Right hindlimb (tissue), 1 donor: Measurements from ENCODE around the gene ICAM5.

ENCODE experiments used
- DNase-seq: peaks from one replicate; pipeline ENCODE4 v3.0.0-alpha.2; 2018

ICAM5 gene

DNA sequence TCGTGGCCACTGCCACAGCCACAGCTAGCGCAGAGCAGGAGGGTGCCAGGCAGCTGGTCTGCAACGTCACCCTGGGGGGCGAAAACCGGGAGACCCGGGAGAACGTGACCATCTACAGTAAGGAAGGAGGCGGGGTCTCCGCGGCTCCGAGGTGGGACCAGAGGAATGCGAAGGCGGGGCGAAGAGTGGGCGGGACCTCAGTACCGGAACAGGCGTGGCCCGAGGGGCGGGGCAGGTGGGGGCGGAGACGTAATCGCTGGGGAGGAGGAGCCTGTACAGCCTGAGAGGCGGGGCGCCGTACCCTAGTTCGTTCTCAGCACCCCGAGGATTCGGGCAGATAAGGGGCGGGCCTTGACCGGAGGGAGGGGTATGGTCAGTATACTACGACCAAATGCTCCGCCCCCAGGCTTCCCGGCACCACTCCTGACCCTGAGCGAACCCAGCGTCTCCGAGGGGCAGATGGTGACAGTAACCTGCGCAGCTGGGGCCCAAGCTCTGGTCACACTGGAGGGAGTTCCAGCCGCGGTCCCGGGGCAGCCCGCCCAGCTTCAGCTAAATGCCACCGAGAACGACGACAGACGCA is 2.5 kb downstream of the ICAM5 start:
- DNase-seq: peak; percentile 49

- DNase-seq: no peak
These were observed 3.3 kb downstream of the ICAM5 start for GRCh38 chr19:10292789-10293636.

DNA sequence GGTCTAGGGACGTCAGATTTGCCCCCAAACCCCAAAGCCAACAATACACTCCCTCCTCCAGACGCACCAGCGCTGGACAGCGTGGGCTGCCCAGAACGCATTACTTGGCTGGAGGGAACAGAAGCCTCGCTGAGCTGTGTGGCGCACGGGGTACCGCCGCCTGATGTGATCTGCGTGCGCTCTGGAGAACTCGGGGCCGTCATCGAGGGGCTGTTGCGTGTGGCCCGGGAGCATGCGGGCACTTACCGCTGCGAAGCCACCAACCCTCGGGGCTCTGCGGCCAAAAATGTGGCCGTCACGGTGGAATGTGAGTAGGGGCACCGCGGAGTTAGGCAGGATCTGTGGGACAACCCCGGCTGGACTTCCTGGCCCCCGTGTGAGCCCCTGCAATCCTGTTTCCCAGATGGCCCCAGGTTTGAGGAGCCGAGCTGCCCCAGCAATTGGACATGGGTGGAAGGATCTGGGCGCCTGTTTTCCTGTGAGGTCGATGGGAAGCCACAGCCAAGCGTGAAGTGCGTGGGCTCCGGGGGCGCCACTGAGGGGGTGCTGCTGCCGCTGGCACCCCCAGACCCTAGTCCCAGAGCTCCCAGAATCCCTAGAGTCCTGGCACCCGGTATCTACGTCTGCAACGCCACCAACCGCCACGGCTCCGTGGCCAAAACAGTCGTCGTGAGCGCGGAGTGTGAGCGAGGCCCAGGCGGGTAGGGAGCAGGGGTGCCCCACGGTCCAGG is 4.0 kb downstream of the ICAM5 start:
- no peak for DNase-seq

DNA sequence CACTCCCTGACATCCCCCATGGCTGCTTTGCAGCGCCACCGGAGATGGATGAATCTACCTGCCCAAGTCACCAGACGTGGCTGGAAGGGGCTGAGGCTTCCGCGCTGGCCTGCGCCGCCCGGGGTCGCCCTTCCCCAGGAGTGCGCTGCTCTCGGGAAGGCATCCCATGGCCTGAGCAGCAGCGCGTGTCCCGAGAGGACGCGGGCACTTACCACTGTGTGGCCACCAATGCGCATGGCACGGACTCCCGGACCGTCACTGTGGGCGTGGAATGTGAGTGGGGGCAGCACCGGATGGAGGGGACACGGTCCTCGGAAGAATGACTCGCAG is 4.6 kb downstream of the ICAM5 start:
- DNase-seq: no peak

DNA sequence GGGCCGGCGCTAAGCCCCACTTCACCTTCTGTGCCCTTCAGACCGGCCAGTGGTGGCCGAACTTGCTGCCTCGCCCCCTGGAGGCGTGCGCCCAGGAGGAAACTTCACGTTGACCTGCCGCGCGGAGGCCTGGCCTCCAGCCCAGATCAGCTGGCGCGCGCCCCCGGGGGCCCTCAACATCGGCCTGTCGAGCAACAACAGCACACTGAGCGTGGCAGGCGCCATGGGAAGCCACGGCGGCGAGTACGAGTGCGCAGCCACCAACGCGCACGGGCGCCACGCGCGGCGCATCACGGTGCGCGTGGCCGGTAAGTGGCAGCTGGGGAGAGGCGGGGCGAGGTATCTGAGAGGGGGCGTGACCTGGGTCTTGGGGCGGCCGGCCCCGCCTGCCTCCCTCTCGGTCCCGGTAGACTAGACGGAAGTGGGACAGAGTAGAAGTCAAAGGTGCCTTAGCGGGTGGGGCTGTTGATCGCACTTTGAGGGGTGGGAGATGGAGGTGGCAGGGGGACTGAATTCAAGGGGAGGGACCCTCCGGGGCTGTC is 5.6 kb downstream of the ICAM5 start:
- no peak for DNase-seq

DNA sequence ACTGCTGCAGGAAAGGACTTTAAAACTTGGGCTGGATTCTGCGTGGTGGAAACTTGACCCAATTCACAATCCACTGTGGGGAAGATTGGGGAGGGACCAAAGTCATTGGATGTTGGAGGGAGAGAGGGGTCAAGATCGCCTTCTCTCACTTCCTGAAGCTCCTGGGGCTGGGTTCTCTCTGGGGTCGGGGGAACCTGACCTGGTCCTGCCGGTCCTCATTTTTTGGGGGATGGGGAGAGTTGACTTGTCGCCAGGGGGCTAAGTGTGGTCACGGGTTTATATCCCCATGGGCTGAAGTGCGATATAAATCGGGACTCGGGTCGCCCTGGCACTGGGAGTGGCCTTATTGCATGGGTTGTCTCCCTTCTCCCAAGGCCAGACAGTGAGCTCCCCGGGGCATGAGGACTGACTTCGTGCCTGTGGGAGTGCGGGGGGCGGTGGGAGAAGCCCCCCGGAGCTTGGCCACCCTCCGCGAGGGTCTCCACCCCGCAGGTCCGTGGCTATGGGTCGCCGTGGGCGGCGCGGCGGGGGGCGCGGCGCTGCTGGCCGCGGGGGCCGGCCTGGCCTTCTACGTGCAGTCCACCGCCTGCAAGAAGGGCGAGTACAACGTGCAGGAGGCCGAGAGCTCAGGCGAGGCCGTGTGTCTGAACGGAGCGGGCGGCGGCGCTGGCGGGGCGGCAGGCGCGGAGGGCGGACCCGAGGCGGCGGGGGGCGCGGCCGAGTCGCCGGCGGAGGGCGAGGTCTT is 6.3 kb downstream of the ICAM5 start:
- DNase-seq: no peak

DNA sequence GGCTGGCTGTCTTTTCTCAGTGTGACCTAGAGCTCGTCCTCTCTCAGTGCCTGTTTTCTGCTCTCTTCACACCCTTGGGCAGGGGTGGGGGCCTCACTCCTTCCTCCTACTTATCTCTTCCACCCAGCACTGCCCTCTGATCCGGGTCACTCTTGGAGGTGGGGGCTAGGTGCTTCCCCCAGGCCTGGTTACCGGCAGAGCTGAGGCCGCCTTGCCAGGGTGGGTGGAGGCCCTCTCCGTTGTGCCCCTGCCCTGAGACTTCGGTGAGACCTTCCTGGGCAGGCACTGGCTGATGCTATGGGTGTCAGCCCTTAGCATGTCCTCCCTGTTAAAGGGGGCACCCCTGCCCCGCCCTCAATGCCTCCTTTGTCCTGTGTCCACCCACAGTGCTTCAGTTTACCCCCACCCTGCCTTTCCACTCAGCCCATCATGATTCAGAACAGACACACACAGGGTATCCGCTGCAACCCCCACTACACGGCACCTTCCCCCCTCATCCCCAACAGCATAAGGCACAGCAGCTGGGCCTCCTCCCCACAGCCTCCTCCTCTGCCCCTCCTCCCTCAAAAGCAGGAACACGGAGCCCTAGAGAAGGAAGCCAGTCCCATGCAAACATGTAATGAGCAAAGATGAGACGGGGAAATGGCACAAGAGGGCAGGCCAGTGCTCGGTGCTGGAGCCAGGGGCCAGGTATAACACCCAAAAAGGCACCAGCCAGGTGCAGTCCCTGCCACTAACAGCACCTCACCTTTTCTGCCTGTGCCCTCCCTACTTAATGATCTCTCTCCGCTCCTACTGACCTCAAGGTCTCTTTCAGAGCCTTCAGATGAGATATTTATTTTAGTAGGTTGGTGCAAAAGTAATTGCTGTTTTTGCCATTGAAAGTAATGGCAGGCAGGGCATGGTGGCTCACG is 10.1 kb downstream of the ICAM5 start:
- DNase-seq: no peak

- DNase-seq: no peak
These were observed 15.5 kb downstream of the ICAM5 start for GRCh38 chr19:10305139-10305806.

GRCh38 chr19:10306327-10306726 is 16.6 kb downstream of the ICAM5 start:
- no peak for DNase-seq

- DNase-seq: no peak
These were observed 19.7 kb downstream of the ICAM5 start, which contains the start of gene ZGLP1 for GRCh38 chr19:10309423-10309822. Gene ZGLP1, minus strand, starts transcription at chr19:10309815.

DNA sequence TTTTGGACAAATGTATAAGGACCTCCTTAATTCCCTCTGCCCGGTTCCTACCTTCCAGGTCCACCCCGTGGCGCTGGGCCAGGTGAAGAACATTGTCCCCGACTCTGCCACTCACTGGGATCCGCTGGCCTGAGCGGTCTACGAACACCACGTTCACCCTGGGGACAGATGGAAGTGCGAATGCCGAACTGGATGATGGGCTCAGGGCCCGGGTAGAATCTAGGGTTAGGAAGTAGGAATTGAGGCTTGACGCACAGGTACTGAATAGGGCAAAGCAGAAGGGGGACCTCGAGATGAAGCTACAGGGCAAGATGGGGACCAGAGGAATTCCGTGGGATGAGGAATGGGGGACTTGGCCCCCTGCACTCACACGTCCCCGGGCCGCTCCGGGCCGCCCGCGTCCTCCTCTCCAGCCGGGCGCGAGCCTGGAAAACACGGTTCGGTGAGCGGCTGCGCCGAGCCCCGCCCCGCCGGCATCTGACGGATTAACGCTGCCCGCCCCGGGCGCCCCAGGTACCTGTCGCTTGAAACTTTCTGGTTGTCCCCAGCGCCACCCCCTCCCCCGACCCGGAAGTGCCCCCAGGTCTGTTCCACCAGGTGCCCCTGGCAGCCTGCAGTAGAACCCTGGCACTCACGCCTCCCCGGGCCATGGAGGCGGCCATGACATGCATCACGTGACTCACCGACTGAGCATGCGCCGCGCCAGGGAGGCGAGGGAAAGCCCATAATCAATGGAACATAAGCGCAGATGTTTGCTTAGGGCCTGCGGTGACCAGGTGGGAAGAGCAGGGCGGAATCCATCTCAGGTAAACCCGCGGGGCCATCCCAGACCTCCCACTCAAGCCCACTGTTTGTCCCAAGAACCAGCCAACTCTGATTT is 25.8 kb downstream of the ICAM5 start, which contains the start of gene FDX2:
TSS of gene FDX2 (minus strand) at position 681 of the 880 bp plus-strand sequence. CDS start at position 662, 19 bp downstream.
- DNase-seq: peak; percentile 92

GRCh38 chr19:10316229-10317044 is 26.7 kb downstream of the ICAM5 start:
- DNase-seq: no peak

DNA sequence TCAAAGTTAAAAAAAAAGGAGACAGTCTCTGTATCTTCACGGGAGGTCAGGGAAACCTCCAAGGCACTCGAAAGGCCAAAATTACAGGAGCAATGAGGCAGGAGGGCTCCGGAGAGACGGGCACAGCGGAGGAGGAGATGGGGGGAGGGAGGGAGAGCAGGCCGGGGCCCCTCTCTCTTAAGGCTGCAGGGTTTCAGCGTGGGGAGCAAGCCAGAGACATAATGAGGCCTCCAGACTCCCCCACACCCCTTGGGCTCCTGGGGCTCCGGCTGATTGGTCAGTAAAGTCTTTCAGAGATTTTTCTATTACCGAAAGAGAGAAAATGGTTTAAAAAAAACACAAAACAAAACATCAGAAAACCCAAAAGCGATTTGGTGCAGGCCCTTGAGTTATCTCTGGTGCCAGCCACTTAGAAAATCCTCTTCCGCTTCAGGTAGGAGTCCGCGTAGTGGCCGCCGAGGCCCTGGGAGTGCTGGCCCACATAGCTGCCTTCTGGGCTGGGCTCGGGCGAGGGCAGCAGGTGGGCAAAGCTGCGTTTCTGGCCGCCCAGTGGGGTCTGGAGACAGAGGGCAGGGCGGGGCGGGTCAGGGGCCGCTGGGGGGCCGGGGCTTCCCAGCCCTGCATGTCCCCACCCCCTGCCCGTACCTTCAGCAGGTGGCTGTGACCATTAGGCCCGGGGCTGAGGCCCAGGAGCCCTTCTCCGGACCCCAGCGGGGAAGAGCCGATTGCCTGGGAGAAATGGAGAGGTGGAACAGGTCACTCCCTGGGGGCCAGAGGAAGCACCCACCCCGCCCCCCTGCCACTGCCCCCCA is 27.5 kb downstream of the ICAM5 start:
- no peak for DNase-seq

DNA sequence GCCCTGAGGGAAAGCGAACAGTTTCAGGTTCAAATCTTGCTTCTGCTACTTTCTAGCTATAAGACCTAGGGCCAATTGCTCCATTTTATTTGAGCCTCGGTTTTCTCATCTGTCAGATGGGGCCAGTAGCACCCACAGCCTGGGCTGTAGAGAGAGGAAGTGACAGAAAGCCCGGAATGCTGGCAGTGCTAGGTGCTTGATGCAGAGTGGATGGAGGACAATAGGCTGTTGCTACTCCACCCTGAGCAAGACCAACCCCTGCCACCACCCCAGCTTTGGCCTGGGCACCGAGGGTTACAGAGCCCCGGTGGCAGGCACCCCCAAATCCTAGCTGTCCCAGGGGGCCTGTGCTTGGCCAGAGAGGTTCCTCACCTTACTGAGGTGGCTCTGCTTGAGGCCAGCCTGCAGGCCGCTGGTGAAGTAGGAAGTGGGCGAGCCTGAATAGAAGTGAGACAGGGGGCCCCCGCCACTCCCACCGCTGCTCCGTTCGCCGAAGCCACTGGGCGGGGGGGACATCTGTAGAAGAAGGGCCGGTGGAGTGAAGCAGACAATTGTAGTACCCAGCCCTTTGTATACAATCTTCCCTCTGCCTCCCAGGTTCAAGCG is 28.2 kb downstream of the ICAM5 start:
- DNase-seq: no peak

DNA sequence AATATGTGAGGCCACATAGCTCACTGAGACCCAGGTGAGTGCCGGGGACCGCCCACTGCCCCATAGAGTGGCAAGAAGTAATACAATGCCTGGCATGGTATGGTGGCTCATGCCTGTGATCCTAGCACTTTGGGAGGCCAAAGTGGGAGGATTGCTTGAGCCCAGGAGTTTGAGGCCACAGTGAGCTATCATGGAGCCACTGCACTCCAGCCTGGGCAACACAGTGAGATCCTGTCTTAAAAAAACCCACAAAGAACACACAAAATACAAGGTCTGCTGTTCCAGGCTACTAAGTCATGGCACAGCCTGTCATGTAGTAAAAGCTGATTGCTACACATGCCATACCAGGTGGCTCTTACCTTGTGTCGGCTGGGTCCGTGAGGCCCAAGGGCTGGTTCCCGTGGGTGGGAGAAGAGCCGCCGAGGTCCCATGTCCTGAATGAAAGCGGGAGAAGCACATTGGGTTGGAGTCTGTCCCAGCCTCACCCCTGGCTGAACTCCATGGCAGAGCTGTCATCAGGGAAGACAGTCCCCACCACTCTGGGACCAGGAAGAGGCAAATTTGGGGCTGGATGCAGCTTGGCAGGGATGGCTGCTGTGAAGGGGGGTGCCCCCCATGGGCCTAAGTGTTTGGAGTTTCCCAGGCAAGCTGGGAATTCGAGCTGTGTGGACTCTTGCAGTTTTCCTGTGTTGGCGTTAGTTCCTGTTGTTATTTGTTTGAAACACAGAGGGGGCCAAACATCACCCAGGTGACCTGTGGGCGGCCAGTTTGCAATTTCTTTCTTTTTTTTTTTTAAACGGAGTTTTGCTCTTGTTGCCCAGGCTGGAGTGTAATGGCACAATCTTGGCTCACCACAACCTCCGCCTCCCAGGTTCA is 29.3 kb downstream of the ICAM5 start:
- DNase-seq: no peak

- no peak for DNase-seq
These were observed 31.1 kb downstream of the ICAM5 start for GRCh38 chr19:10320602-10321416.
